Stimulated activated effector memory CD8-positive, alpha-beta T cell treated with anti-CD3 and anti-CD28 coated beads, Interleukin-12 subunit alpha, Interleukin-12 subunit beta, amount 100 ng/mL, for 72 hours (primary cell): ENCODE measurements around the gene VAC14.
"Not testable (repeated sequence)": the region's sequence is repeated elsewhere in the genome, so short reads cannot be mapped to it uniquely, and the experiment has no call there.

ENCODE experiments used
- ATAC-seq: fragments of 150-1000 bp; cut with Tn5 transposase; 2 replicates; pipeline ENCODE4 v1.10.0; 2021
- DNase-seq, 2 donors: peaks; one replicate each; pipeline ENCODE4 v3.0.0; 2021 to 2022; ENCODE audit warnings: low spot score in 2 of 2
- H3K27ac Mint-ChIP-seq: one replicate; pipeline ENCODE4 v1.8.0; 2022; ENCODE audit warnings: mild to moderate bottlenecking, mixed read lengths
- H3K36me3 Mint-ChIP-seq: one replicate; pipeline ENCODE4 v1.8.0; 2022; ENCODE audit warnings: mild to moderate bottlenecking, mixed read lengths
- H3K4me1 Mint-ChIP-seq: one replicate; pipeline ENCODE4 v1.8.0; 2022; ENCODE audit warnings: mixed read lengths
- H3K4me3 Mint-ChIP-seq: one replicate; pipeline ENCODE4 v1.8.0; 2022; ENCODE audit warnings: mild to moderate bottlenecking, mixed read lengths
- H3K9me3 Mint-ChIP-seq: one replicate; pipeline ENCODE4 v1.8.0; 2022; ENCODE audit warnings: mixed read lengths

The VAC14 gene

DNA sequence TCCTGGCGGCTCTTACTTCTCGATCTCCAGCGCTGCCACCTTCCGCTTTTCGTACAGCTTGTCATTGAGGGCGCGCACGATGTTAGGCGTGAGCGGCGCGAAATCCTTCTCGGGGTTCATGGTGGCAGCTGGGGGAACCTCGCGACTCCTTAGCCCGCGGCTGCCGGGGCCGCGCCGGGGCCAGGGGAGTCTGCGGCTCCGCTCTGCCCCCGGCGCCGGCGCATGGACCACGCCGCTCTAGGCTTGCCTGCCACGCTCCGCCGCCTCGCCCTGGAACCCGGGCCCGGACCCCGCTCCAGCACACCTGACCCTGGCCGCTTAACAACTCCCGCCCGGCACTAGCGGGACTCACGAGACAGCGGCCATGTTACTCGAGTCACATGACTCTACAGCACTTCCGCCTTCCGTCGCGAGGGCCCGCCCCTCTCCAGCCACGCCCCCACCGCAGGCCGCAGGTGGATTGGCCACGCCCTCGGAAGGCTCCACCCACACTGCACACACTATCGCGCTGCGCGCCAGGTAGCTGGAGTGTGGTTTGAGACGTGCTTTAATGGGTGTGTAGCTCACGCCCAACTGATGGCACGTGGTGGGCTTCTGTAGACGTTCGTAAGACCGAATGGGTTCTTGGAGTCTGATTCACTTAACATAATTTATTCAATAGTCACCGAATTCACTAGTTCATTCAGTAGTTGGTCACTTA lies at the start of gene VAC14:
TSS of gene VAC14 (minus strand) at position 378 of the 700 bp plus-strand sequence. CDS start at position 120, 258 bp downstream.
- peaks cover 13% of the 10 kb centered on the region for H3K36me3 Mint-ChIP-seq
- DNase-seq (peak; percentile 94 to 98), ATAC-seq (peak; percentile 86)
- H3K4me1 Mint-ChIP-seq: peaks cover 32% of the 10 kb centered on the region
- H3K27ac Mint-ChIP-seq: peak within 1 kb of the TSS; percentile 93
- H3K9me3 Mint-ChIP-seq: no peaks in the 10 kb centered on the region
- H3K4me3 Mint-ChIP-seq: peak within 1 kb of the TSS; percentile 93

DNA sequence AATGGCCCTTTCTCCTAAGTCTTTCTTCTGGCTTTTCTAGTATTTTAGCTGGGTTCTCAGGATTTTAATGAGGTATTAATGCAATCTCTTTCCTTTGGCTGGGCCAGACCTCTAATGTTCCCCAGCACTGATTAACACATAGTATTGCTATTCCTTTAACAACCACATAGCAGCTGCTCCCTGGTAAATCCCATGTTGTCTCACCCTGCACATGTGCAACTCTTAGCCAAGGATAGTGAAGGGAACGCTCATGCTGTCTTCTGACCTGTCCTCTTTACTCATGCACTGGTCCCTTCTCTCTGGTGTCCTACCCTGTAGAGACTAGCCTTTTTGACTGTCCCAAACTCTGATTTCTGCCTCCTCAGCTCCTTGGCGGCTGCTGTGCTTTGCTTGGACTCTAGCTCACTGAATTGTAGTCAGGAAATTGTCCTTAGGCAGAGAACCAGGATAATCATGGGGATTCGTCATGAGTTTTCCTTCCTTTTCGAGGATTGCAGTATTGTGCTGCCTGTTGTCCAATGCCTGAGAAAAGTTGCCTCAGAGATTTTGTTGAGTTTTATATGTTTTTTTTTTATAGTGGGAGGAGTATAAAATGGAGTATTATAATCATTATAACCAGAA lies 22.6 kb upstream of the VAC14 start:
- DNase-seq, H3K27ac Mint-ChIP-seq, H3K4me3 Mint-ChIP-seq, ATAC-seq, H3K9me3 Mint-ChIP-seq, H3K36me3 Mint-ChIP-seq, H3K4me1 Mint-ChIP-seq: not testable (repeated sequence)

DNA sequence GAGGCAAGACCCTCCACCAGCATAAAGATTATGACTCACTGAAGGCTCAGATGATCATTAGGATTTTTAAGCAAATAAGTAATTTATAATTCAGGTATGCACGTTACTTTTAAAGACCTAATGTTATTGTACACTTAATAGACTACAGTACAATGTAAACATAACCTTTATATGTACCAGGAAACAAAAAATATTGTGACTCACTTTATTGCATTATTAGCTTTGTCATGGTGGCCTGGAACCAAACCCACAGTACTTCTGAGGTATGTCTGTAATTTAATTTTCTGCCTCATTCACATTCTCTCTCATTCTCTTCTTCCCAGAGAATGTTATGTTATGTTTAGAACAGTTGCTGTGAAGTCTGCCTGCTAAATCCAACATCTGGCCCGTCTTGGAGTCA lies 21.8 kb upstream of the VAC14 start:
- not testable (repeated sequence) for H3K4me3 Mint-ChIP-seq, H3K27ac Mint-ChIP-seq, ATAC-seq, H3K9me3 Mint-ChIP-seq, H3K4me1 Mint-ChIP-seq, H3K36me3 Mint-ChIP-seq, DNase-seq

DNA sequence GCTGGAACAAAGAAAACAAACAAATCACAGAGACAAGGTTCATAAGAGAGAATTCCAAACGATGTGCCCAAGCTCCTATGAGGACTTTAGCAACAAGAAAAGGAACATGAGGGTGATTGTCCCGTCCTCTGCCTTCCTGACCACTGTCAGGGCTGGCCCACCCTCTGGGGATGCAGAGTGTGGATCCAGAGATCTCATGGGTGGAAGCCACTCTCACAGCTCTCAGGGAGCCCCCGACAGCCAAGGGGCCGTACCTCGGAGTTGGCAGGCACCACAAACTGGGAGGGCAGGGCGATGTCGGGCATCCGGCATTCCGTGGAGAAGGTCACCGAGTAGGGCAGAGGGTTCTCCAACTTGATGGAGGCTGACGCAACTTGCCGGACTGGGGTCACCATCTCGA lies 17.1 kb upstream of the VAC14 start:
- H3K27ac Mint-ChIP-seq, H3K4me3 Mint-ChIP-seq, H3K9me3 Mint-ChIP-seq, DNase-seq, ATAC-seq, H3K4me1 Mint-ChIP-seq, H3K36me3 Mint-ChIP-seq: not testable (repeated sequence)

DNA sequence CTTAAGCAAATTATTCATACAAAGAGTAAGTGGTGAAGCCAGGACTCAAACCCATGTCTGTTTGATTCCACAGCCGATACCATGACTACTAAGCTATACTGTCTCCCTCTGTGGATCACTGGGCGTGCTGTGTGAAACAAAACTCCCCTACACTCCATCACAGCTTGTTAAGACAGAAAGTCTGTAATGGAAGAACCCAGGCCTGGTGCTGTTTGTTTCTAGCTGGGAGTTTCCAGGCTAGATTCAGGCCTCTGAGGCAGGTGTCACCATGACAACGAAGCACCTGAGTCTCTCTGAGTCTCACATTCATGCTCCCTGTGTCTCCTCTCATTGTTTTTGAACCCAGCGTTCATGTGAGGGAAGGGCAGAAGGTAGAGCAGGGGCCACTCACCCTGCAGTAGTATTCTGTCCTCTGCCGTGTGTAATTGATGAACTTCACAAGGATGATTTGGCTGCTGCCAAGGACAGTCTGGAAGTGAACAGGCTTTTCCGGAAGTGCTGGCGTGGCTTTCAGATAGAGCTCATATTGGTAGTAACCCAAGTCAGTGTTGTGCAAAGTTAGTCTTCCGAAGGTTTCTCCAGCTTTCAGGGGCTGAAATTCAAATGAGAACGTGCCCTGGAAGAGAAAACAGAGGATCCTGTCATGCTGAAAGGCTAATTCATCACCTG lies 8.6 kb upstream of the VAC14 start:
- Mint-ChIP-seq H3K27ac (no peak overlapping the region), H3K9me3 (no peaks in the 10 kb centered on the region), H3K36me3 (no peaks in the 10 kb centered on the region), H3K4me1 (peaks cover 10% of the 10 kb centered on the region), H3K4me3 (no peak overlapping the region)
- no peak for DNase-seq
- ATAC-seq: no peak

DNA sequence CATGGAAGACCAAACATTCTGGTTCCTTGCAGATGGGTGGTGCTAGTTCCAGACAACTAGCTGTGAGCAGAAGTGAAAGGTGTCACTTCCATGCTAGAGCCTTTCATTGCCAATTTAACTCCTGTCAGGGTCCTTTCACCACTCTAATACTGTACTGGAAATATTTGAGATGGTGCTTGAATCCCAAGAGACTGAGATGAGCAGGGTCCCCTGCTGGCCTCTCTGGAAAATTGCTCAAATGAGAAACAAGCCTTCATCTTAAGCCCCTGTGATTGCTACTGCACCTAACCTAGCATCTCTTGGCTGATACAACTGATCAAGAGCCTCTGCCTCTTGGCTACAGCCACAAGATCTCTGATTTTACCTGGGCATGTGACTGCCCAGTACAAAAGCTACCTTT lies 7.4 kb upstream of the VAC14 start:
- H3K27ac Mint-ChIP-seq: no peak overlapping the region

DNA sequence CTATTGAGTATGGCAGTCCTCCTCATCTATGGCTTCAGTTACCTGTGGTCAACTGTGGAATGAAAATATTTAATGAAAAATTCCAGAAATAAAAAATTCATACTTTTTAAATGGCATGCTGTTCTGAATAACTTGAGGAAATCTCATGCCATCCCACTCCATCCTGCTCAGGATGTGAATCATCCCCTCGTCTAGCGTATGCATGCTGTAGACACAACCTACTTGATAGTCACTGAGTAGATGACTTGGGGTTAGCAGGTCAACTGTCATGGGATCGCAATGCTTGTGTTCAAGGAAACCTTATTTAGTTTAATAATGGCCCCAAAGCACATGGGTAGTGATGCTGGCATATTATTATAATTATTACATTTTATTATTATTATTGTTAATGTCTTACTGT lies 4.8 kb upstream of the VAC14 start:
- no peak overlapping the region for H3K4me3 Mint-ChIP-seq
- ATAC-seq (peak; percentile 68), DNase-seq (peak in 1 of 2 donors; percentile 29)
- no peaks in the 10 kb centered on the region for H3K9me3 Mint-ChIP-seq
- H3K36me3 Mint-ChIP-seq: peaks cover 8% of the 10 kb centered on the region
- H3K27ac Mint-ChIP-seq: peak overlapping the region; percentile 71
- peaks cover 17% of the 10 kb centered on the region for H3K4me1 Mint-ChIP-seq

More for the DNA sequence above, 7.4 kb upstream of the VAC14 start:
- Mint-ChIP-seq H3K4me3 (no peak overlapping the region), H3K36me3 (no peaks in the 10 kb centered on the region), H3K9me3 (no peaks in the 10 kb centered on the region), H3K4me1 (peaks cover 17% of the 10 kb centered on the region)
- DNase-seq (no peak), ATAC-seq (no peak)

DNA sequence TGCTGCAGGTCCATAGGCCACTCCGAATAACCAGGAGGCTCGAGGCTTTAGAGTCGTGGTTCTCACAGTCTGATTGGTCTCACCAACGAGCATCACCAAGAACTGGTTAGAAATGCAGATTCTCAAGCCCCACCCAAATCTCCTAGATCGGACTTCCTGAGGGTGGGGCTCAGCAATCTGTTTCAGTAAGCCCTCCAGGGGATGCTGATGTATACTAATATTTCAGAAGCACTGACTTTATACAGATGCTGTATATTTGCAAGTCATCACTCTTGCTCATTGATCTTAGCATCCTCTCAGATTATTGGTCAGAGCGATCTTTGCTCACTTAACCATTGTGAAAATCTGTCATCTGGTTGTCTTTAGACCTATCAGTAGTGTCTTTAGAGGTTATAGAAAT lies 4.4 kb upstream of the VAC14 start:
- Mint-ChIP-seq H3K4me3 (peak overlapping the region; percentile 18), H3K27ac (peak overlapping the region; percentile 71), H3K4me1 (peaks cover 20% of the 10 kb centered on the region), H3K9me3 (no peaks in the 10 kb centered on the region), H3K36me3 (peaks cover 11% of the 10 kb centered on the region)
- ATAC-seq (peak; percentile 47), DNase-seq (peak in 1 of 2 donors; percentile 45)

DNA sequence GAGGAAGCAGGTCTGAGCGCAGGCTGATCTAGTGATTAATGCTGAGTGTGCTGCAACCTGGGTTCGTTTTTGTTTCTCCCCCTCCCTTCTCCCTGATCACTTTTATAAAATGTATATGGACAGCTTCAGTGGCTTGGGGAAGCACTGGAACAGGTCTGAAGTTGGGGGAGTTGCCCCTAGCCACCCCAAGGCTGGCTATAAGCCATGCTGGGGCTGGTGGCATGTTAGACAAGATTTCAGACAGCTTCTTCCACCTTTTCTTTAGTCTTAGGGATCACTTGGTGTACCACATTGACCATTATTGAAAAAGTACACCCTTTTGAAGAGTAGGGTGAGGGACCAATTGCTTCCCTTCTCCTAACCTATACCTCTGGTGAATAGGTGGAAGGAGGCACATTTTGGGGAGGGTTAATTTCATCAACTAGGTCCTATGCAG lies 3.8 kb upstream of the VAC14 start:
- peak in 1 of 2 donors; percentile 45 for DNase-seq
- Mint-ChIP-seq H3K27ac (peak overlapping the region; percentile 71), H3K4me1 (peaks cover 24% of the 10 kb centered on the region), H3K4me3 (peak overlapping the region; percentile 18), H3K36me3 (peaks cover 13% of the 10 kb centered on the region), H3K9me3 (no peaks in the 10 kb centered on the region)
- ATAC-seq: peak; percentile 27

DNA sequence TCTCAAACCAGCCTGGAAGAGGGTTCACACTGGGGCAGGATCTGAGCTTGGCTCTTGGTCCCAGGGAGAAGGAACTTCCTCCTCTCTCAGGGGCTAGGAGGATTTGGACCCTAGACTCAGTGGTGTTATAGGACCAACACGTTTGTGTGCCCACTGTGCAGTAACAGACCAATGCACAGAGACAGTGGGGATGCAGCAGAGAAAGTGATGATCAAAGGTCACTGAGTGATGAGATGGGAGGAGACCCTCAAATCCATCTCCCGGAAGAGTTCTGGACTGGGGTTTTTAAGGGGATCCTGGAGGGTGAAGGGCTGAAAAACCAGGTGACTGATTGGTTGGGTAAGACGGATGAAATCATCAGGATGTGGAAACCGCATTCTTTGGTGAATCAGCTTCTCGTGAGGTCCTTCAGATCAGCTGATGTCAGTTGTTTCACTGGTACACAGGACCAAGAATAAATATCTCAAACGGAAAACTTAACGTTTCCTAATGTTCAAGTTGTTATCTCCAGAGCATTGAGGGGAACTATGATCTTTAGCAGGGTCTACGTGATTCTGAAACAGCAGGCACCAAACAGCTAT lies 3.3 kb upstream of the VAC14 start:
- peaks cover 13% of the 10 kb centered on the region for H3K36me3 Mint-ChIP-seq
- H3K9me3 Mint-ChIP-seq: no peaks in the 10 kb centered on the region
- H3K4me3 Mint-ChIP-seq: peak overlapping the region; percentile 18
- peak in 1 of 2 donors; percentile 46 for DNase-seq
- H3K27ac Mint-ChIP-seq: peak overlapping the region; percentile 71
- peak; percentile 23 for ATAC-seq
- peaks cover 28% of the 10 kb centered on the region for H3K4me1 Mint-ChIP-seq

DNA sequence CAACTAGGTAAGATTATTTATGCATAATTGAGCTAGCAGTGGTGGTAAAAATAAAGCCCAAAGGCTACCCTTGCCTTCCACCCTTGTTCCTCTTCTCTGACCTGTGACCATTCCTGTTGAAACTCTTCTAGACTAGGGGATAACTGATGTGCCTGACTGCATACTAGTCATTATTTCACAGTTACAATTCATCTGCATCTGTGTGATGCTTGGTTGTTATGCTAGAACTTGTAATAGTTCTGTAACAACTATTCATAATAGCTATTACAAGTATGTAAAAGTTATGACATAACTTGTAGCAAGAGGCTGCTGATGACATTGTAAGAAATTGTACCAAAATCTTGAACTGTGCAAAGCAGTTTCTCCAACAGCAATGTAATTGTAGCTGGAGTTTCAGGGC lies 2.4 kb upstream of the VAC14 start:
- no peak overlapping the region for H3K27ac Mint-ChIP-seq
- no peaks in the 10 kb centered on the region for H3K9me3 Mint-ChIP-seq
- peaks cover 13% of the 10 kb centered on the region for H3K36me3 Mint-ChIP-seq
- peaks cover 32% of the 10 kb centered on the region for H3K4me1 Mint-ChIP-seq
- no peak for DNase-seq
- no peak for ATAC-seq
- H3K4me3 Mint-ChIP-seq: no peak overlapping the region

DNA sequence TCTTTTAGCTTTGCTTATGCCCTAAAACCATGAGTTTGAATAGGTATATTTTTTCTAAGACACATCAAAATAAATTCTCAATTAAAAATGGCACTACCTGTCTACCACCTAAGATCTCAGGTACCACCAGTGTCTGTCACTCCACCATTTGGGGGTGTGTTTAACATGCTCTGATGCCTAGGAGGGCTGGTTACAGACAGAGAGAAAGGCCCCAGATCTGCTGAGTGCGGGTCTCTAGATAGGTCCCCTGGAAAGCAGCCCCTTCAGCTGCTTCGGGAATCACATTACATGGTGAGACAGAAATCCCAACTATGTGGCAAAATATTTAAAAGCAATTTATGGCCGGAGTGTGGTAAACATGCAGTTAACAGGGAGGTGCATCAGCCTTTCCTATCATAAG lies 653 bp upstream of the VAC14 start:
- Mint-ChIP-seq H3K27ac (peak overlapping the region; percentile 93), H3K4me1 (peaks cover 32% of the 10 kb centered on the region), H3K9me3 (no peaks in the 10 kb centered on the region), H3K4me3 (peak overlapping the region; percentile 93), H3K36me3 (peaks cover 13% of the 10 kb centered on the region)
- no peak for ATAC-seq
- no peak for DNase-seq

DNA sequence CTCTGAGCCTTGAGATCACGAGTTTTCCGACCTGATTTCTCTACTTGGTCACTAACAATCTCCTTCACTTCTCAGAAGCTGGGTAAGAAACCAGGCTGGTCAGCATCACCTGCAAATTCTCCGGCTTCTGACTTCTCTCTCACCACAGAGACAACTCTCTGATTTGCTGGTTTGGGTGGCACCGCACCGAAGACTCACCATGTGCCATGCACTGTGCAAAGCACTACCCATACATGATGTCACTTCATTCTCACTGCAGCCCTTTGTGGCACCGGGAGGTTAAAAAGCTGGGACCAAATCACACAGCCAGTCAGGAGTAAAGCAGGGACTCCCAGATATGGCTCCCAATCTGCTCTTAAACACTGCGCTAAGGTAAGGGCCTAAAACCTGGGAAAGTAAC lies 647 bp downstream of the VAC14 start:
- no peaks in the 10 kb centered on the region for H3K9me3 Mint-ChIP-seq
- H3K4me3 Mint-ChIP-seq: peak overlapping the region; percentile 93
- ATAC-seq (peak; percentile 2), DNase-seq (no peak)
- peaks cover 30% of the 10 kb centered on the region for H3K4me1 Mint-ChIP-seq
- peaks cover 13% of the 10 kb centered on the region for H3K36me3 Mint-ChIP-seq
- H3K27ac Mint-ChIP-seq: peak overlapping the region; percentile 93

DNA sequence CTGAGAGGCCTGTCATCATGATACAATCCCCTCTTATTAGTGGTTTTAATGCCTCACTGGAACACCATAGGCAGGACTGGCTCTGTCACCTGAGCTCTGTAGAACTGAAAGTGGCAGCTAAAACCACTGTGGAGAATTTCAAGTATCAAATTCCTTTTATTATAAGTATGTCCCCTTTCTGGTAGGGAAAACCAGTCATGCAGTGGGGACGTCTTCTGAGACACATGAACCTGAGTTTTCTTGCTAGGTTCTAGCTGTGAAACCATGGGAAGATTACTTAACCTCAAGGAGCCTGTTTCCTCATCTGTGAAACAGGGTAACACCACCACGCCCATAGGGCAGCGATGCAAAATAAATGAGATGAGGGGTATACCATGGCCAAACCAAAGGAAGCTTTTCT lies 4.7 kb downstream of the VAC14 start:
- no peaks in the 10 kb centered on the region for H3K9me3 Mint-ChIP-seq
- DNase-seq (no peak), ATAC-seq (no peak)
- H3K36me3 Mint-ChIP-seq: peaks cover 10% of the 10 kb centered on the region
- no peak overlapping the region for H3K4me3 Mint-ChIP-seq
- peaks cover 27% of the 10 kb centered on the region for H3K4me1 Mint-ChIP-seq
- no peak overlapping the region for H3K27ac Mint-ChIP-seq

DNA sequence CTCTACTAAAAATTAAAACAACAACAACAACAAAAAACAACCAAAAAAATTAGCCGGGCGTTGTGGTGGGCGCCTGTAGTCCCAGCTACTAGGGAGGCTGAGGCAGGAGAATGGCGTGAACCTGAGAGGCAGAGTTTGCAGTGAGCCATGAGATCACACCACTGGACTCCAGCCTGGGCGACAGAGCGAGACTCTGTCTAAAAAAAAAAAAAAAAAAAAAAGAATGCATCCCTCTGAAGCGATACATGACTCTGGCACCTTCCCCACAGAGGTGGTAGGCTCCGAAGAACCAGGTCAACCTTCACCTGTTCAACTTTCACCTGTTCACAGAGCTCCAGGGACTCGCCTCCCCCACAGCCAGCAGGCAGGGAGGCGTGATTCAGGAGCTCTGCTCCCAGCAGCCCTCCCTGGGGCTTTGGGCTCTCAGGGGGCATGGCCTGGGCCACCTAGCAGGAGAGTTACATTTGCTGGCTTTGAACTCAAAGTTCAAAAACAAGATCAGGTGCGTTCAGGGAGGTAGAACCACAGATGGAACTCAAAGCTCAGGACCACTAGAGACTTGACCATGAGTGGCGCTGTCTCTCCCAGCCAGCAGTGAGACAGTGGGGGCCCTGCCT lies 5.6 kb downstream of the VAC14 start:
- H3K4me1 Mint-ChIP-seq: peaks cover 33% of the 10 kb centered on the region
- no peak for ATAC-seq
- no peak for DNase-seq
- H3K36me3 Mint-ChIP-seq: peaks cover 2% of the 10 kb centered on the region
- no peaks in the 10 kb centered on the region for H3K9me3 Mint-ChIP-seq
- no peak overlapping the region for H3K27ac Mint-ChIP-seq
- H3K4me3 Mint-ChIP-seq: no peak overlapping the region
